Ecto neural progenitor cell (in vitro differentiated cells): ENCODE results near the gene KRT14.
"Not testable (repeated sequence)": the region's sequence is repeated elsewhere in the genome, so short reads cannot be mapped to it uniquely, and the experiment has no call there.

Experiments
- DNase-seq: peaks from one replicate; pipeline ENCODE4 v3.0.0-alpha.2; 2018; ENCODE audit warnings: low spot score

Gene KRT14

GRCh38 chr17:41586863-41587495 lies at the start of gene KRT14:
Gene KRT14, minus strand, starts transcription at chr17:41586895. Its CDS starts 61 bp downstream, at chr17:41586834.
- DNase-seq = no peak

DNA sequence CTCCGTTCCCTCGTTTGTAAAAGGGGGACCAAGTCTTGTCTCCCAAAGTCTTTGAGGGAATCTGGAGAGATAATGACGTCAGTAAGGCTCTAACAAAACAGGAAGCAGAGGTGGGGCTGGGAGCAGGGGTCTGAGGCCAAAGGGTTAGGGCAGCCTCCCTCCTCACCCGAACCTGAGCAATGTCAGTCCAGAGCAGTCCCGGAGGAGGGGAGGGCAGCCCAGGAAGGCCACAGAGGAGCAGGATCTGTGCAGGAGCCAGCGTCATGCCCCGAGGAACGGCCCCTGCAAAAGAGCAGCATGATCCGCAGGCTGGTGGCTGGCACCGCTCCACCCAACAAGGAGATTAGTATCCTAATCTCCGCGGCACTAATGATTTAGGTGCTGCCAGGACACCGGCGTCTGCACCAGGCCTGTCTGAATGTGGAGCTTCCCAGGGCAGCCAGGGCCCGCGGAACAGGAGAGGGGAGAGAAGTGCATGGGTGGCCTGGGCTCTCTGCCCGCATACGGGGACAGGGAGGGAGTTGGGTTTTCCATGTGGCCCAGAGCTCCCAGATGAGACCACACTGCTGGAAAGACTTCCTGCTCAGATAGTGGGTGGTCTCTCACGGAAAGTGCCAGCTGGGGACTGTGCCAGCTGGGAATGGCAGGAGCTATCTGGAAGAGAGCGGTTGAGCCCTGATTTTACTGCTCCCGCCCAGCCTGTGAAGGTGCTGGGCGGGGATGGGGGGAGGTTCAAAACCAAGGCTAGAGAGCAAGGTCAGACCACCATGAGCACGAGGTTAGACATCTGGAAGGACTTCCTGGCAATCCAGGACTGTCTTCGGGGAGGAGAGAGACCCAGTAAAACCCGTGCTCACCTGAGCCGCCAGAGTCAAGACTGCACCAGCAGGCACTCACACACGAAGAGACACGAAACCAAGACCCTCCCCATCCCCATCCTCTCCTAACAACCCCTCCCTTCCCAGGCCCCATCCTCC lies 48.7 kb upstream of the KRT14 start:
- DNase-seq = no peak

DNA sequence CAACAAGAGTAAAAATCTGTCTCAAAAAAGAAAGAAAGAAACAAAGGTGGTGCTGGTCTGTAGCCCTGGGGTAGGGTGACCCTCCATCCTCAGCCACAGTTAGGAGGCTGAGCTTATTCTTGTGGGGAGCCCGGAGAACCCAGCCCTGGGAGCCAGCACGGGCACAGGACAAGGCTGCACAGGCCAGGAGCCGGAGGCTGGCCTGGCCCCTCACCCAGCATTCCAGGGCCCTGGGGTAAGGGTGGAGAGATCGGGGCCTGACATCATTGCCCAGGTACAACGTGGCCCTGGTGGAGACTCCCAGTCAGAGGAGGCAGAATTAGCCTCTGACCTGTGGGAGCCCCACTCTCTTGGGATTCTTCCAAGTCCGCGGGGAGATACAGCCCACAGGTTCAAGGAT lies 47.9 kb upstream of the KRT14 start:
- DNase-seq = no peak

DNA sequence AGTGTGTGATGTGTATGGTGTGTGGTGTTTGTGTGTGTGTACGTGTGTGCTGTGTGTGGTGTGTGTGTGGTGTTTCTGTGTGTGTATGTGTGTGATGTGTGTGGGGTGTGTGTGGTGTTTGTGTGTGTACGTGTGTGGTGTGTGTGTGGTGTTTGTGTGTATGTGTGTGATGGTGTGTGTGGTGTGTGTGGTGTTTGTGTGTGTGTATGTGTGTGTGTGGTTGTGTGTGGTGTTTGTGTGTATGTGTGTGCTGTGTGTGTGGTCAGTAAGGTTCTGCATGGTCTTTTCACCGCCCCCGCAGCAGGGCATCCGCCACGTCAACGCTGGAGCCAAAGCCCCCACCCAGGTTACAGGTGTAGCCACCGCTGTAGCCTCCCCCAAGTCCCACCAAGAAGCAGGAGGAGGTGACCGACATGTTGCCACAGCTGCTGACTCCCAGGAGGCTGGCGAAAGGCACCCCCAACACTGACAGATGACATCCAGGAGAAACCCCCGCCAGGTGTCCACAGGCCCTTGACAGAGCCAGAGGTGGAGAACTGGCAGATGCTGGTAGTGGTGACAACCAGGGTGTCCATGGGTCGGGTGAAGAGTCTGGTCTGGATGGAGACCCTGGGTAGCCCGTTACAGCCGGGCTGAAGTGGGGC lies 47.0 kb upstream of the KRT14 start:
- no peak for DNase-seq

- no peak for DNase-seq
Measured at GRCh38 chr17:41632482-41633105, 45.9 kb upstream of the KRT14 start.

- no peak for DNase-seq
Measured at GRCh38 chr17:41631898-41632285, 45.2 kb upstream of the KRT14 start.

GRCh38 chr17:41631025-41631897 lies 44.6 kb upstream of the KRT14 start:
- DNase-seq = no peak

- DNase-seq = no peak
Measured at GRCh38 chr17:41629826-41630670, 43.4 kb upstream of the KRT14 start.

DNA sequence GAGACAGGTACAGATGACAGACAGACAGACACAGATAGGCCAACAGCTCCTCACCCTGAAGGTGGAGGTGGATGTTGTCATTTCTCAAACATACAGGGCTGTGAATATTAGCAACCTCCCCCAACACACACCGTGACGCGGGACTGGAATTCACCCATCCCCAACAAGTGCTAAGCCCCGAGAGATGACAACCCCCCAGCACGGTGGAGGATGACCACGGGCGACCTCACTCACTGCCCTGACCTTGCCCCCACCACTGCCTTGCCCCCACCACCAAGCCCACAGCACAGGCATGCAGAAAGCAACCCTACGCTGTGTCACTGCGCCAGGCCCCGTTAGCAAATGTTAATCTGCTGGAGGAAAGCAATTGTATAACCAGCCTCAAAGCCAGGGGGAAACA lies 42.6 kb upstream of the KRT14 start:
- no peak for DNase-seq

DNA sequence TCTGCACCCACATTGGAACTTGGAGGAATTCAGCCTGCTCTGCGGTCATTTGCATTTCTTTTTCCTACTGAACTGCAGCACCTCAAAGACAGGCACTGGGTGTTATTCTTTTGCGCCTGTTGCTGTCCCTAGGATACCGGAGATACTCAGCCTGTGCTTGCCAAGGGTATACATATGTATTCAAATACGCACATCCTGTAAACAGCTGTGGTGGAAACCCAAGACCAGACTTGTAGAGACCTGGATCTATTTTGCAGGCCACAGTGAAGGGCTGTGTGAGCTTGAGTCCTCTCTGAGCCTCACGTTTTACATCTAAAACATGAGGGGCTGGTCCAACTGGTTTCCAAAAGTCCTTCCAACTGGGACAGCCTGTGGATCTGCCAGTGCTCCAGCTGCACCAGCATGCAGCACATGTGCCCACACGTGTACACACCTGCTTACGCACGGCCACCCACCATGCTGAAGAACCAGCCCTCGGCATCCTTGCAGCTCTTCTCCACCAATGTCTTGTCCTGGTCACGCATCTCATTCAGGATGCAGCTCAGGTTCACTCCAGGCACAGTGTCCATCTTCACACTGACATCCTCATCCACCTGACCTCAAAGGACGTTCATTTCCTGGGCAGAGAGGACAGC lies 42.0 kb upstream of the KRT14 start:
- not testable (repeated sequence) for DNase-seq

GRCh38 chr17:41628073-41628370 lies 41.3 kb upstream of the KRT14 start:
- DNase-seq = not testable (repeated sequence)

GRCh38 chr17:41627316-41628072 lies 40.8 kb upstream of the KRT14 start:
- no peak for DNase-seq

- not testable (repeated sequence) for DNase-seq
Measured at GRCh38 chr17:41626914-41627295, 40.2 kb upstream of the KRT14 start.

GRCh38 chr17:41626028-41626913 lies 39.6 kb upstream of the KRT14 start:
- DNase-seq = not testable (repeated sequence)

DNA sequence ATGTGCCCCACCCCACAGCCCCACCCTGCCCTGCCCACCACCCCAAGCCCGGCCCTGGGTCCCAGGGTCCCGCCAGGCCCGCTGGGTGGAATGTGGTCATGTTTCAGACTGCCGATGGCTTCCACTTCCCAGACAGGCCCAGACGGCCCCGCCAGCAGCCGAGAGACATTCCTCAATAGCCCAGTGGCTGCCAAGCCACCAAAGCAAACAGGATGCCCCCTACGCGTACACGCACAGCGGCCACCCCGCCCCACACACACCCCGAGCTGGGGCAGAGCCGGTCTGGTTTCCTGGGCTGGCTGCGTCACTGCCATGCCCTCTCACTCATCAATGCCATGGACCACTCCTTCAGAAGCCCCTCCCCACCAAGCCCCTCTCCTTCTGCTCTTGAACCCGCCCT lies 38.9 kb upstream of the KRT14 start:
- no peak for DNase-seq

DNA sequence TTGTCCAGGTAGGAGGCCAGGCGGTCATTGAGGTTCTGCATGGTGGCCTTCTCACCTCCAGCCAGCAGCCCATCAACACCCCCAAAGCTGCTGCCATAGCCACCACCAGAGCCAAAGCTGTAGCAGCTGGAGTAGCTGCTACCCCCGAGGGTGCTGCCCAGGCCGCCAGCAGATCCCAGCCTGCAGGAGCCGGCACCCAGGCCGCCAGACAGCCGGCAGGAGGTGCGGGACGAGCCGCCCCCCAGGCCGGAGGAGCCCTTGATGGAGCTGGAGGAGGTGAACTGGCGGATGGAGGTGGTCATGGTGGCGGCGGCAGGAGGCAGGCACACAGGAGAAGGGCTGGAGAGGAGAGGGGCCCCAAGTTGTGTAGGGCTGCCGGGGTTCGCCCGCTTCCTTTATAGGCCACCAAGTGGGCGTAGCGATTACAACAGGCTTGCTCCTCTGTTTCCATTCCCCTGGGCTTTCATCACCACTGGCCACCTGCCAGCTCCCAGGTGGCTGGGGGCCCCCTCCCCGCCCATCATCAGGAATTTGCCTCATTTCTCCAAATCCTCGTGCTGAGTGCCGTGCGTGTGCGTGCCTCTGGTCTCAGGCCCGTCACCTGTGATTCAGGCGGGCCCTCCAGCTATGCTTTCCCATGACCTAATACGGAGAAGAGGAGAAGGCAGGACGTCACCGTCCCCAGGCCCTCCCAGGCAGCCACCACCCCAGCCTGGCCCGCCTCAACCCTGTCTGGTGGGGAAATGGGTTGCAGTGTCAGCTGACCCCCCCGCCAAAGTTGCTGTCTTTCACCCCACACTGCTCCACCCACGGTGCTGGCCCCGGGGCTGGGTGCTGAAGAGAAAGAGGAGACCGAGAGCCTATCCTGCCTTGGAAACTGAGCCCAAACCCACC lies 37.8 kb upstream of the KRT14 start, which contains the start of gene KRT17:
TSS of gene KRT17 (minus strand) at position 368 of the 894 bp plus-strand sequence. CDS start at position 302, 66 bp downstream.
- no peak for DNase-seq
